GM18498 (cell line): Measurements from ENCODE around the gene VGLL4.
"Not testable (repeated sequence)": the region's sequence is repeated elsewhere in the genome, so short reads cannot be mapped to it uniquely, and the experiment has no call there.

Experiments
- ATAC-seq: cut with Tn5 transposase; IDR thresholded peaks from one replicate; pipeline ENCODE4 v1.9.1; 2021; ENCODE audit warnings: mild to moderate bottlenecking, moderate library complexity; ENCODE audit not compliant: unreplicated experiment

The VGLL4 gene

DNA sequence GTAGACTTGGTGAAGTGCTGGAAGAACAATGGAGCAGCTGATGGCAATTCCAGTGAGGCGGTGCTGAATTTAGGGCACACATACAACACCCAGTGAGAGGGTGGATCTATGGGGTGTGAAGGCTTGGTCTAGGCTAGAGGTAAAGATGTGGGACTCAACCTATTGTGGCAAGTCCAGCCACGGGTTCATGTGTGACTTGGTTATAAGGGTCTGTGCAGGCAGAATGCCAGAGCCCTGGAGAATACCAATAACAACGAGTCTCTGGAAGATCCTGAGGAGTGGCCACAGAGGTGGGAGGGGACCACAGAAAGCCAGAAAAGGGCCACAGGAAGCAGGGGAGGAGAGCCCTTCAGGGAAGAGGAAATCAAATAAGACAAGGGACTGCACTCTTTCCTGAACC lies 55.0 kb downstream of the VGLL4 start:
- ATAC-seq: no peak

DNA sequence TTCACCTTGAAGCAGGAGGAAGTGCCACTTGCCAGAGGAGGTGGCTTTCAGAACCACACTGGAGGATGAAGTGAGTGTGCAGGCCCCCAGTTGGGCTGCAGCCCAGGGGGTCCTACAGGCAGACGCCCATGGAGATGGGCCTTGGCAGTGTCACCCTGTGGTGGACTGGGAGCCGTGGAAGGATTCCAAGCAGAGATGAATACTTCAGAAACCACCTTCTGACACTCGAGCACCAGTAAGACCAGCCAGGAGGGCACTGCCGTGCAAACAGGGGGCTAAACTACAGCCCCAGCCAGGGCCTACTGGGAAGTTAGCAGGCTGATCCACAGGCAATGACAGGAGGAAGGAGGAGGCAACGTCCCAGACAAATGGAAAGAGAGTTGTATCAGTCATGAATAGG lies 55.4 kb downstream of the VGLL4 start:
- no peak for ATAC-seq

DNA sequence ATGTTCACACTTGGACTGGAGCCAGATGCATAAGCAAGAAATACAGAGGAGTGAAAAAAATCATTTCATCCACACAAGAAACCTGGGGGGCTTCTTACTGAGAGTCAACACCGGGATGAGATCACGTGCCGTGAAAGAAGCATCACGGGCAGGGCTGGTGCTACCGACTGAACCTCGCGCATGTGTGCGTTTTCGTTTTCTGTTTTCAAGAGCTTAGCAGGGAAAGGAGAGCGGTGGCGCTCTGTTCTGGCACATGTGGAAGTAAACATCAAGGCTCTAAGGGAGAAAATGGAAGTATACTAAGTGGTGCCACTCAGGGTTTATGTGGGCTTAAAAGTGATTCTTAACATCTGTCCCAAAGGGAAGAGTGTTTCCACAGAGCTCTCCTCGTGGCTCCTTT lies 55.9 kb downstream of the VGLL4 start:
- ATAC-seq: no peak

DNA sequence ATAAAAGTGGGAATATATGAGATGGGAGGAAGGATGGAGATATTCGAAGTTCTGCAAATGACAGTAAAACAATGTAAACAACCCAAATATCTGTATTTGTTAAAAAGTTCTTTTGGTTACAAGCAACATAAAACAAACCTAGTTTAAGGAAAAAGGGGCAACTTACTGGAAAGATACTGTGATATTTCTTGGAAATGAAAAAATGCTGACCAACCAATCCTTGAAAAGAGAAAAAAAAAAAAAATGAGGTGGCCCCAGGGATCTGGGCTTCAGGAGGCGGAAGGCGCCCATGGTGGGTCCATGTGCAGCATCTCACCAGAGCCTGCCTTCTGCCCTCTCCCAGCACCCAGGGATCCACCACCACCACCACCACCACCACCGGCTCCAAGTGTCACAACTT lies 59.1 kb downstream of the VGLL4 start:
- ATAC-seq: no peak

DNA sequence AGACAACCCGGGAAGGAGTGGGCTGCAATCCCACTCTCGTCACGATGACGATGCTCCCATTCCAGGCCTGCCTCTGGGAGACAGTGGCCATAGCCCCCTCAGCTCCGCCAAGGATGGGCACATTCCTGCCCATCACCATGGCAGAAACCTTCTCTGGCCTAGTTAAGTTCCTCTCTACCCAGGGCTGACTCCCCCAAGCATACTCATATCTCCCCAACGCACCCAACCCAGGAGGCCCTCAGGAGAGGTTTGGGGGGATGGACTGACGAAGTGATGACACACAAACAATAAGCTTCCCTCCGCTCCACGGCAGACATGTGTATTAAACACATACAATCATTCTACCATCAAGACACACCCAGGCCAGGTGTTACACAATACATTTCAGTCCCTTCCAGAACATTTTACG lies 60.1 kb downstream of the VGLL4 start:
- no peak for ATAC-seq

DNA sequence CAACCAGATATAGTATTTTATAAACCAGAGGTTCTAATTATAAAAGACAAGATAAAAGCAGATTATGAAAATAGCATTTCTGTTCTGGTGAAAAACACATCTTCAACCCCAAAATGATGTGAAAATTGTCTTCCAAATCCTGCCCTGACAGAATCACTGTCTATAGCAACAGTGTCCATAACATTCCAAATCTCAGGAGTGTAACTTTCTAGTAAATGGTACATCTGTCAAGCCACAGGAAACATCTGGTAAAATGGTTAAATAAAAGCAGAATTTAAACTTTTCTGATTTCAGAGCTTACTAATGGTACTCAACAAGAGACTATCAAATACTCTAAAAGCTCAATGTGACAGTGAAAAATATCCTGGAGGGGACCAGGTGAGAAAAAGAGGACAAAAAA lies 60.5 kb downstream of the VGLL4 start:
- ATAC-seq: no peak

DNA sequence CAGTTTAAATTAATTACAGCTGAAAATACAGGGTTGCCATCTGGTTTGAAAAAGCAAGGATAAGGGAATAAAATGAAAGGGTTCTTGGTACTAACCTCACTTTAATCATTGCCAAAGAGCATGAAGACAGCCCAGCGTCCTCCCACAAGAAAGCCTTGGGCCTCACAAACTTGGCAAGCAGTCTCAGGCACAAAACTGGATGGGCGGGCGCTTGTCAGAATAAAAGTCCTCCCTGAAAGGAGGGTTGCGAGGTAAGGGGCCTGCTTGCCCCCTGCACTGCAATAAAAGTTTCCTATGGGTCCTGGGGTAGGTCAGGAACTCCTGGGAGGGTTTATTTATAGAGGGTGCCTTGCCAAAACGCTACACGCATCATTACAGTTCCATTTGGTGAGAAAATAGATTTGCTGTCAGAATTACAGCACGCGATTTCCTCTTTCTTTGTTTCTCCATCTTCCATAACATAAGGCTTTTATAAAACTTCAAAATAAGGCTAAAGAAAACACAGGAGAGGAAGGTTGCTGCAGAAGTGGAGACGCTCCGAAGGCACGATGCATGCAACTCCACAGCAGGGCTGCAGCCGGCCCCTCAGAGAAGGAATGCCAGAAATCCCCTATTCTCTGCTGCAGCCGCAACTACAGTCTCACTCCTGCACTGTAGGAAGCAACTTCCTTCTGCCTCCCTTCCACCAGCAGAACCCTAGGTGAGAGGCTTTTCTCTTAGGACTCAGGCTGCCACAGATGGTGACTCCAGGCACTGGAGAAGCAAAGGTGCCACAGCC lies 61.3 kb downstream of the VGLL4 start:
- no peak for ATAC-seq

DNA sequence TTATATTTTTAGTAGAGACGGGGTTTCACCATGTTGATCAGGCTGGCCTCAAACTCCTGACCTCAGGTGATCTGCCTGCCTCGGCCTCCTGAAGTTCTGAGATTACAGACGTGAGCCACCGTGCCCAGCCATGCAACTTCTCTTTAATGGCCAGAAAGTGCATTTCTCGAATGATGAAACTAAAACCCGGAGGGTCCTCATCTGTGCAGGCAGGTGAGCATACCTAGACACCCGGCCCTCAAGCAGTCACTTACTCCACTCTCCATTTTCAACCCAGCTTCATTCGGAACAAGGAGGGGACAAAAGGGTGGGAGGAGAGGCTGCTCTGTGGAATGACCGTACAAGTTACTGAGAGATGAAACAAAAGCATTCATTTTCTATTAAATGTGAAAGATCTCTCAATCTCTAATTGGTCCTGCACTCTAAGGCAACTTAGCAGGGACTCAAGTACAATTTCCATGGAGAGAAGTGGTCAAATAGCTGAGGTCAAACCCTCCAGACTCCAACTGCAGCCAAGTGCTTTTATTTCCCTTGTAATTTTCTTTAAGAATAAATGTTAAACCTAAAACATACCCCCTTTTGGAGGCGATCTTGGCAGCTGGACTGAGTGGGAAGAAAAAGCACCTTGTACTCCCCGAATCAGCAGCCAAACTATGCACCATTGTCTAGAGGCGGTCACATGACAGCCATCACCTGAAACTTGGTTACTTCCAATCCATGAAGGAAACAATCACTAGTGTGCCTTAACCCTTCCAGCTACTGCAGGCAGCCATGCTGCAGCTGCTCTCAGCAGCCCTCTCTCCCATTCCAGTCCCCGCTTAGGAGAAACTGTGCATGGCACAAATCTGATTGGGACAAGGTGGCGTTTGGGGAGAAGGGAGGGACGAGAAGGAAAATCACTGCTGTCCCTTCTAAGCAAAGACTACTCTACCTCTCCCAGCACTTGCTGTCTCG lies 62.2 kb downstream of the VGLL4 start:
- no peak for ATAC-seq

DNA sequence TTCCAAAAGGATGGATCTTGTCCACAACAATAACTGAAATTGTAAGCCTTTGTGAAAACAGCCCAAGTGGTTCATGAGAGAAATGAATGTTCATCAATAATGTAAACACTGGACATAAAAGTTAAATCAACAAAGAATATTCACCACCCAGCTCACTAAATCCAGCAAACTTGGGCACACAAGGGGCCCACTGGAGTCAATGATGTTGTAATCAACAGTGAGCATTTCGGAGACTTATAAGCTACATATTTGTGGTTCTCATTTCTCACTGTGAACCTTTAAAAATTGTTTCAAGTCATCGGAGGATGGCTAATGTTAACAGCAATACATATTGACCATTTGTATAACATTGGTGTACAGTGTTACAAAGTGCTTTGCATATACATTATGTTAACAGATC lies 63.1 kb downstream of the VGLL4 start:
- ATAC-seq: no peak

DNA sequence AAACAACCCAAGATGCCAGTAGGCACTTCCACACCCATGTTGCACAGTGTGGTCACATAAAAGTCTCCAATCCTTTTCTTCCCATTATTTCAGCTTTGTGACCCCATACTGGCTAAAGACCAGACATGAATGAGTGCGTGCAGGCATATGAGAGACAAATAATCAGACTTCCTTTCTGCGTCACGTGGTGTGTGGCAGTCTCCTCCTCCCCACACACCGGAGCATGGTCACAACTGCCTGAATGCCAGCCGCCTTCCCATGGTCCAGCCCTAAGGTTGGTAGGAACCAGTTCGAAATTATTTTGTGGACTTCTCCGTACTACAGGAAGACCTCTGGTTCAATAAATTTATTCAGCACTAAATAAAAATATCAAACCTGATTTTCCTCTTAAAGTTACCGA lies 65.5 kb downstream of the VGLL4 start:
- no peak for ATAC-seq

DNA sequence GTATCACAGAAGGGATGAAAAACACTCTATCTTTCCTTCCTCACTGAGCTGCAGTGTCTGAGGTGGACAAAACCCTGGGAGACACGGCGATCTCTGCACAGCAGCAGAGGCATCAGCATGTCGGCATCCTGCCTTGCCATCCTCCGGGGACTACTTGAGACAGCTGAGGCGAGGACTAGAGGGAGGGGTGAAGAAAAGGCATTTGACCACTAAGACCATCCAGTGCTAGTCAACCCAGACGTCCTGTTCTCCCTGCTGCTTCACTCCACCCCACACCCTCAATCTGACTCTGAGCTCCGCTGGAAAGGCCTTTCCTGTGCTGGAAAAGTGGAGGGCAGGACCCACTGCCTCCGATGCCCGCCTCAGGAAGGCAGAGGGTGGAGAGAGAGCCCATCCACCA lies 67.3 kb downstream of the VGLL4 start:
- ATAC-seq: no peak

DNA sequence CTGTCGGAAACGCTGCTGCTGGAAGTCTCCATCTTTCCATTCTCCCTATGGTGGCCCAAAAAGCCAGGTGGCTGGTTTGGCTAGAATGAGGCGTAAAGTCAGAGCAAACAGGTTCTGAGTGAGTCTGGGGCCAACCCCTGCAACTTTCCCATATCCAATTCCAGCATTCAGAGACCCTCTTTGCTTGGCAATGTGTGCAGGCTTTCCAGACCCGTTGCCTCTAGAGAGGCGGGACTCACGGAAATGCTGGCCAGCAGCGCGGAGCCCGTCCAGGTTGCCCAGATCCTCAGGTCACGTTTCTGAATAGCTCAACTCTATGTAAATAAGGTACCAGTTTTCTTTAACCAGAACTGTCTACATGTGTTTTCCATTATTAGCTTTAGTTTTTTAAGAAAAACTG lies 68.0 kb downstream of the VGLL4 start:
- no peak for ATAC-seq

DNA sequence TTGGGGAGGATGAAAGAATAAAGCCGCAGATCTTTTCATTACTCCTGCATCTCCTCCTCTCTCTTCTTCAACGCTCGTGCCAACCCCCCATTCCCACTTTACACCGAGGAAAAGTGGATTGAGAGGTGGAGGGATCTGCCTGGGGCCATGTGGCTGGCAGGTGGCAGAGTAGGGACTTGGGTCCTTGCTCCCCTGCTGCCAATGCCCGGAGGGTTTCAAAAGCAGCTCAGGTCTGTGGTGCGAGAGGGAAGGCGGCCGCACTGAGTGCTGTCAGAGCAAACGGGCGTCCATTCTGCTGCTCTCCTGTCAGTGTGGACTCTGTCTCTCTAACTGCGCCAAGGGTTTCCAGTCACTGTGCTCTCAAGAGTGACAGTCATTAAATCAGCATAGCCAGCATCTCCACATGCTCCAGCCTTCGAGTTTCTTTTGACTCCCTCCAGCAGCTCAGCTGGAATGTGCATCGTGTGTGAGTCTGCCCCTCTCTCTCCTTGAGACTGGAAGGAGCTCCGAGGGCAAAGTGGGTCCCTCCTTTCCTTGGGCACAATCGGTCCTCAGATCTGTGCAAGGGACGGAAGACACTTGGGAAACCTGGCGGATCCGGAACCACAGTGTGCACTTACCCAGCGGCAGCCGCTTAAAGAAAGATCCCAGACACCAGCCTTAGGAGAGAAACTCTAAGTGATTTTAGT lies 68.6 kb downstream of the VGLL4 start:
- ATAC-seq: no peak

DNA sequence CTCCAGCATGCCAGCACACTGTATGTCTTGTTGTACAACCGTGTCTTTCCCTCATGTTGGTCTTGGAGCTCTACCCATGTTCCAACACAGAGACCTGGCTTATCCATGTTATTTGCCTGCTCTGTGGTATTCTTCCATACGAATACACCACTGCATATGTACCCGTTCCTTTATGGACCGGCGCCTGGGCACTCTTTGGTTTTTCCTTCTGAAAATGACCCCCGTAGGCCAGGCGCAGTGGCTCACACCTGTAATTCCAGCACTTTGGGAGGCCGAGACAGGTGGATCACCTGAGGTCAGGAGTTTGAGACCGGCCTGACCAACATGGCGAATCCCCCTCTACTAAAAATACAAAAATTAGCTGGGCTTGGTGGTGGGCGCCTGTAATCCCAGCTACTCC lies 71.1 kb downstream of the VGLL4 start:
- not testable (repeated sequence) for ATAC-seq

DNA sequence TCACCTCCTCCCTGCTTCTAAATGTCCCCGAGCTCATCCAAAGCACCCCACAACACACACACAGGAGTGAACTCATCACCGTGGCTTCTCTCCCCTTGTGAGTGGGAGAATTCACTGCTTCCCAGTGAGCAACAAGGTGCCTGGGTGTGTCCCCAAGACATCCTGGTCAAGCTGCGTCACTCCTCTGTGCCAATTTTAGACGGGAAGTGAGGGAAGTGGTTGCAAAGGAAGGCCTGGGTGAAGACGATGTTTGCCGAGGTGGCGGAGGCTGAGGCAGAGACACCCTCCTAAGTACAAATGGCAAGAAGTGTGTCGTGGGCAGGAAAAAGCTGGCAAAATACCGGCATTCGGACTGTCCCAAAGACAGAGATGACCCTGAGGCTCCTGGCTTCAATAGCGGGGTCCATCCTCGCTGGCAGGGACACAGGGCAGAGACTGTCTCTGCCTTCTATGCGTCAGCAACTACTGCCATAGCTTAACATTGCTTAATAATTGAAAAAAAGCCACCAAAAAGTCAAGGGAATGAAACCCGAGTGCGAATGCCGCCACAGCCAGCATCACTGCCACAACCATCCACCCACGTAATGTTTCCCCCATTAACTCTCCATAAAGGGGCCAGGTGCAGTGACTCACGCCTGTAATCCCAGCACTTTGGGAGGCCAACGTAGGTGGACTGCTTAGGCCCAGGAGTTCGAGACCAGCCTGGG lies 72.8 kb downstream of the VGLL4 start:
- ATAC-seq: no peak

DNA sequence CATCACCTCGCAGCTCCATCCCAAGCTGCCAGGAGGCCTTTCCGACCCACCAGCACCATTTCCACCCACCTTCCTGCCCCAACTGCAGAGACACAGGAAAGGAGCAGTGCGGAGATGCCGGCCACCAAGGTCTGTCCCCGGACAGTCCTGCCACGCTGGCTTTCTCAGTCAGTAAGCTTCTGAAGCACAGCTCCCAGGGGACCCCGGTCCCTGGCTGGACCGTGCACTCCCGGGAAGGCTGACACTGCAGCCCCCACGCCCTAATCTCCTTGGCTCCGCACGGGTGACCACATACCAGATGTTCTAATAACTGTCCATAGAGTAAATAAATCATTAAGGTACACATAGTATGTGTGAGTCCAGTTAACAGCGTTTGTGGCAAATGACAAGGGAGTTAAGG lies 73.5 kb downstream of the VGLL4 start:
- ATAC-seq: no peak

DNA sequence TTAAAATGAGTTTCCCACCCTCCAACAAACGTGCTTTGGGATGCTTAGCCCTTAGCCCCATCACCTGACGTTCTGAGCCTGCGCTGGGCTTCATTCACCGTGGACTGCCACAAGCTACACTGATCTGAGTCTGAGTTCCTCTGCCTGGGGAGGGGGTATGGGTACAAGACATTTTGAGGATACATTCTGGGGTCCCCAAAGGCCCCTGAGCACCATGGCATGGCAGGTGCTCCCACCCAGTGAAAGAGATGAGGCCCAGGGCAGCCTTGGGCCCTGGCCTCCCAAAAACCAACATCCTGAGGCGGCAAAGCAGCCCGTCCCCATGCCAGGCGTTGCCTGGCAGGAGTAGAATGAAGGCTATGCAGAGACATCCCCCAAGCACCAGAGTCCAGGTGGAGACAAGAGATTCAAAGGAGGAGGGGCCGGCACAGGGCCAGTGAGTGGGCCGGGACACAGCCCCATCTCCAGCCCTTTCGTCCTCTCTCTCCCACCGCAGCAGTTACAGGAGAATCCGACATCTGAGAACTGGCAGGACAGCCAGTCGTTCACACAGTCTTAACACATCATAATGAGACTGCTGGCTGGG lies 74.5 kb downstream of the VGLL4 start:
- ATAC-seq: no peak

DNA sequence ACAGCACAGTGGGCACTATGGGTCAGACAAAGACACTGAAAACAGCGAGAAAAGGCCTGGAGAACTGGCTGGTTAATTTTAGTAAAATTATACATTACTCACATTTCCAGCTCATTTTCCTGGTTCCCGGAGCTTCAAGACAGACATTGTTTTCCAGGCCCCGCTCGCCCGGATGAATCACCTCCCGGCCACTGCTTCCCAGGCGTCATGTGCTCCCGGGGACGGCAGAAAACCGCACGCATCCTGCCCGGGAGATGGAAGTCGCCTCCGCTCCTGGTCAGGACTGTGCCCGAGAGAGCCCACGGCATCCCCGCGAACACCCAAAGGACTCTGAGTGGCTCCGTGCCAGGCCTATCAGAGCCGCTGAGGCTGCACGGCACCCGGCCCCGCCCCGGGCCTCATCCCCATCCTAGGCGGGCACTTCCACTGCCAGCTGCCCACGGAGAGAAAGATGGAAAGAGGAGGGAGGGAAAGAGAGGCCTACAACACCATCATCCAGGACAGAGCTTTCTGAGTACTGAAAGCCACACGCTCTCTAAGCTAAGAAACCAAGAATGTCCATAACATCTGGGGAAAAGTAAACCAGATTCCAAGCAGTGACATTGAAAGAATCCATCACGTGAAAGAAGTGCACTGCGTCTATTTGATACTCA lies 75.1 kb downstream of the VGLL4 start:
- ATAC-seq: no peak

DNA sequence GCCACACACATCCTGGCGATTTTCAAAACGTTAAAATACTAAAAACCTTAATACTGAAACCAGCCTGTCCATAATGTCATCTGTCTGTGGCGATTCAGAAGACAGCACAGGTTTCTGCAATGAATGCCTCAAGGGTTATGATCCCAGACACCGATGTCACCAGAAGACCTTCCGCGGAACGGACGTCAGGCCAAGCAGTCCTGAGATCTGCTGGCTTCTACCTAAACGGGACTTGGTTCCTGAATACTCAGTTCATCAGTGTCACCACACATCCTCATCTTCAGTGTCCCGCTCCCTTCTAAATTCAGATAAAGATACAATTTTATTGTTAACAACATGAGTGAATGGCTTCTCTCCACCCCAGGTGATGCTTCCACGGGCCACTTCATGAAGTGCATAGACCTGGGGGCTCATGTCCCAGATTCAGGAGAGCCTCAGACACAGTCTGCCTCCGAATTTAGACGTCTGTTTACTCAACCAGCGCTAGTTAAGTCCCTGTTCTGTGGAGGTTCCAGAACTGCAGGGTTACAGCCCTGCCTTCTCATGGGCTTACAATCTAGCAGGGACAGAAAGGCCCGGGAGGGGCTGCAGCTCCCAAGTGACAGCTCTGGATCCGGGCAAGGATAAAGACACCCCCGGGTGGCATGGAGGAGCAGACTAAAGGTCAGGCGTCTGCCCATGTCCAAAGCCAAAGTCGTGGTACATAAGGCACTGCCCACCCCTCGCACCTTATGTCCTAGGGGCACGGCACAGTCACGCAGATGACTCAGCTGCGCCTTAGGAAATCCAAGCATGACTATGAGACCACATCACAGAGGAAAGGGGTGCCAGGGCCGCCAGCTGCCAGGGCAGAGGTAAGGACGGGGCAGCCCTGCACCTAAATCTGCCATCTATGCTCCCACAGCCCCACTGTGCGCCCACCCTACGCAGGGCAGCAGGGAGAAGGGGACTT lies 75.9 kb downstream of the VGLL4 start:
- no peak for ATAC-seq
